ENCODE measurements around the gene TNFSF8.
A peak's percentile ranks its signal among the peaks of the same experiment; 100 is the strongest.

Gene TNFSF8

DNA sequence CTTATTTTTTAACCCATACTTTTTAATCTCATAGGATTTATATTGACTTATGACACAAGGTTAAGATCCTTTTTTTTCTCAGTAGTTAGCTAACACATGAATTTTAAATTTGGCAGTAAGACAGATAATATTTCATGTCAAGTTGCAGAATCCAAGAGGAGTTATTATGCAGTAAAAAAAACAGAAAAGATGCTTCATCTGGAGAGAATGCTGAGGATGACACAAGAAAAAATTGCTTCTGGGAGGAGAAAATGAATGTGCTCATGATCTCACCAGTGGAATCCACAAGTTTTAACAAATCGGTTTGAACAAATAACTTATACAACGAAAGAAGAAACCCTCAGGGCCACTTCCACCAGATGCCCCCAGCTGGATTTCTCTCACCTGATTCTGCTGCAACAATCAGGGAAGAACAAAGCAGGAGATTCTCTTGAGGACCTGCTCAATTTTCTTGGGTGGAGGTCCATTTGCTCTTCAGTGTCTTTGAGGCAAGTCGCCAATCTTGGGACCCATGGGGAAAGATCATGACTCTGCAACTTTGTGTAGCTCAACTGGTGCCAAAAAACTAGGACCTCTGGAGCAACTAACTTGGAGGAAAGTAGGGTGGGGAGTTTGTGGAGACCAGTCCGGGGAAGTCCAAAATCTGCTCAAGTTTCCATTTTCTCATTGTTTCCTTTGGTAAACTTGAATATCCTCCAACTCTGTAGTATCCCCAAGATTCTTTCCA, 74.0 kb downstream of the TNFSF8 start:
- no peak overlapping the region for H3K27ac Mint-ChIP-seq
- H3K36me3 Mint-ChIP-seq (ENCODE audit: low read depth), result no peaks in the 10 kb centered on the region
- H3K4me1 Mint-ChIP-seq, result peaks cover 22% of the 10 kb centered on the region
- H3K9me3 Mint-ChIP-seq, result peaks cover 5% of the 10 kb centered on the region
- H3K27me3 Mint-ChIP-seq, result no peaks in the 10 kb centered on the region
- H3K4me3 Mint-ChIP-seq, result no peak overlapping the region
- DNase-seq (no peak), ATAC-seq (no peak)

DNA sequence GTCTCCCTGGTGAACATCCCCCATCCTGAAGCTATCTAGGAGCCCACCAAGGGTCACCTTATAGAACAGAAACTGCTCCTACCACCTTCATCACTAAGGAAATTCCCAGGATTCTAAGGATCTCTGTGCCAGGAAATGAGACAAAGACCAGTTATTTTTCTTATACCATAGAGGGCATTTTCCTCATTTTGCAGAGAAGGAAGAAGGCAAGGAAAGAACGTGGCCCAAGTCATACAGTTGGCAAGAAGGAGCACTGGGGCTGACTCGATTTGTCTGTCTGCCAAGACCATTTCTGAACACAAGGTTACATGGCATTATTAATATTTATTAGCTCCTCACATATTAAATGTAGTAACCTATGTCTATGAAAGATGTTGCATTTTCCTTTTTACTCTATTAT, 74.9 kb downstream of the TNFSF8 start:
- Mint-ChIP-seq H3K4me1 (peaks cover 27% of the 10 kb centered on the region), H3K9me3 (peaks cover 9% of the 10 kb centered on the region), H3K27me3 (no peaks in the 10 kb centered on the region), H3K4me3 (no peak overlapping the region), H3K27ac (no peak overlapping the region), H3K36me3 (ENCODE audit: low read depth) (no peaks in the 10 kb centered on the region)
- ATAC-seq (no peak), DNase-seq (no peak)

DNA sequence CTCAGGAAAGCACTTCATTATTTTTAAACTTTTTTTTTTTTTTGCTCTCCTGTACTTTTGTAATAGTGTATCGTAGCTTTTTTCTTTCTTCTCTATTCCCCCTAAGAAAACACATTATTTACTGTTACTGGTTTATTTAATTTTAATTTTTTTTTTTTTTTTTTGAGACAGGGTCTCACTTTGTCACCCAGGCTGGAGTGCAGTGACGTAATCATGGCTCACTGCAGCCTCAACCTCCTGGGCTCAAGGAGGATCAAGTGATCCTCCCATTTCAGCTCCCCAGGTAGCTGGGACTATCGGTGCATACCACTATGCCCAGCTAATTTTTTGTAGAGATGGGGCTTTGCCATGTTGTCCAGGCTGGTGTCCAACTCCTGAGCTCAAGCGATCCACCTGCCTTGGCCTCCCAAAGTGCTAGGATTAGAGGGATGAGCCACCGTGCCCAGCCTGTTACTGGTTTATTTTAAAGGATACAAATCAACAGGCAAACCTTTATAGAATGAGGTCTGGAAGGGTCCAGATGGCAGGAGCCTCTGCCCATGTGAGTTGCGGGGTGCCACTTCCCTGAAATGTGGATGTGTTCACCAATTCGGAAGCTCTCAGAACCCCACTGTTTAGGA, 75.5 kb downstream of the TNFSF8 start:
- peaks cover 9% of the 10 kb centered on the region for H3K9me3 Mint-ChIP-seq
- DNase-seq (no peak), ATAC-seq (no peak)
- no peaks in the 10 kb centered on the region for H3K36me3 Mint-ChIP-seq (ENCODE audit: low read depth)
- no peak overlapping the region for H3K27ac Mint-ChIP-seq
- peaks cover 26% of the 10 kb centered on the region for H3K4me1 Mint-ChIP-seq
- H3K4me3 Mint-ChIP-seq, result no peak overlapping the region
- H3K27me3 Mint-ChIP-seq, result no peaks in the 10 kb centered on the region

DNA sequence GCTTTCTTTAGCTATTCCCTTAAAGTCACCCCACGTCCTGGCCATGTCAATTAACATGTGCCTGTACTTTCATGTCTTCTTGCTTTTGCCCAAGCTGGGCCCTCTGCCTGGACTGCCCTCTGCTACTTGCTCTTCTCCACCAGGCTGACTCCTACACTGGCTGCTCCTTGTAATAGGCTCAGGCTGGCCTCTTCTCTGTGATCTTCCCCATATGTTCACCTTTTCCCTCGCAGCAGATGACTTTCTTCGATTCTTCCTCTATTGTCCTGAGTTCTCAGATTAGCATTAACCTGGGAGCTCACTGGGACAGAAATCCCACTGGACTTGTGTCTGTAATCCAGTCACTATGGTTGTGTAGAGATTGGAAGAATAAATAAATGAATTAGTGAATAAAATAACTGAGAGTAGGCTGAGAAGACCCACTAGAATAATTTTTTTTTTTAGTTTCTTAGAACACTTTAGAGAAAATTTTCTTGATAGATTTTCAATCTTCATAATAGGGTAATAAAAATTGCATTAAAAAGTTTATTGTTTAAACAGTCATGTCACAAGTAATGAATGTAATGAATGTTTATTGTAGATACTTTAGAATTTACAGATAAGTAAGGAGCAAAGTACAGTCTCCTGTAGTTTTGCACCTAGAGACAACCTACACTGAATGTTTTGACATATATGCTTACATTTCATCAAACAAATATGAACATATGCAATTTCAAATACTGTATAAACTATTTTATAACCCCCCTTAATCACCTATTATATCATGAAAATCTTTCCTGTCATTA, 77.1 kb downstream of the TNFSF8 start:
- Mint-ChIP-seq H3K27me3 (no peaks in the 10 kb centered on the region), H3K9me3 (peaks cover 9% of the 10 kb centered on the region), H3K4me1 (peaks cover 32% of the 10 kb centered on the region), H3K36me3 (ENCODE audit: low read depth) (no peaks in the 10 kb centered on the region), H3K27ac (peak overlapping the region; percentile 12), H3K4me3 (no peak overlapping the region)
- DNase-seq (no peak), ATAC-seq (no peak)

DNA sequence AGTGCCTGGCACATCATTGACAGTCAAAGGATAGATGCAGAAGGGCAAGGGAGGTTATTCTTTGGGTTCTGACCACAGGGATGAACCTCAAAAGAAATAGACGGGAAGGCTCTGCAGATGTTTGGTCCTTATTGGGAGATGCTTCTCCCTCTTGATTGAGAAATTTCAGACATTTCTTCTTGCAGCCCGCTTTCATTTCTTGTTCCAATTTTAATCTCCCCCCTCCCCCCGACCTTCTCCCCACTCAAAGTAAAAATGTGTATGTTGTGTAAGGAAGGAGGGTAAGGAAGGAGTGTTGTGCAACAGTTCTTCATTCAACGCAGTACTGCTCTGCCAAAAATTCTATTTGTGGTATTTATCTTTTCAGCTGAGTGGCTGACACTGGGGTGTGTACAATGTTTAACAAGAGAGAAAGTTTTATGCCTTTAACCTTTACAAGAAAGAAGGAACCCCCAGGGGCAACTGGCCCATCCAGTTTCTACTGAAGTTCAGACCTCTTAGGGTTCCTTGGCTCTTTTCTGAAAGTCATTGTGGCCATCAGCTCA, 78.3 kb downstream of the TNFSF8 start:
- H3K27ac Mint-ChIP-seq, result no peak overlapping the region
- no peaks in the 10 kb centered on the region for H3K36me3 Mint-ChIP-seq (ENCODE audit: low read depth)
- H3K4me1 Mint-ChIP-seq, result peaks cover 32% of the 10 kb centered on the region
- H3K9me3 Mint-ChIP-seq, result peaks cover 6% of the 10 kb centered on the region
- DNase-seq (no peak), ATAC-seq (no peak)
- H3K27me3 Mint-ChIP-seq, result no peaks in the 10 kb centered on the region
- no peak overlapping the region for H3K4me3 Mint-ChIP-seq

DNA sequence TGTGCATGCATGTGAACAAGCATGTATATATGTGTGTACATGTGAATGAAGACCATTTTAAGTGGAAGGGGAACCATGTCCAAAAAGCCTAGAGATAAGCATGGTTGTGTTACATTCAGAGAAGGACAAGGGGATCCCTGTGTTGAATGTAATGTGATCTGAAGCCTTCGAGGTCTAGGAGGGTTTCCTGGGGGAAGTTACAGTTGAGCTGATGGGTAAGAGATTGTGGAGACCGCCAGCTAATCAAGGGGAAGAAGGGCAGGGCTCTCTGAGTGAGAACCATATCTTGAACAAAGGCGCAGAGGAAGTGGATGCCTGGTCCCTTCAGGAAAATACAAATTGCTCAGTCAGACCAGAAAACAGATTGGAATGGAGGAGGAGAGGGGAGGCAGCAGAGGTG, 79.1 kb downstream of the TNFSF8 start:
- no peaks in the 10 kb centered on the region for H3K27me3 Mint-ChIP-seq
- peaks cover 6% of the 10 kb centered on the region for H3K9me3 Mint-ChIP-seq
- no peak overlapping the region for H3K4me3 Mint-ChIP-seq
- peak overlapping the region; percentile 69 for H3K27ac Mint-ChIP-seq
- peaks cover 25% of the 10 kb centered on the region for H3K4me1 Mint-ChIP-seq
- DNase-seq (no peak), ATAC-seq (peak; percentile 34)
- H3K36me3 Mint-ChIP-seq (ENCODE audit: low read depth), result no peaks in the 10 kb centered on the region

All from activated naive CD8-positive, alpha-beta T cell treated with anti-CD3 and anti-CD28 coated beads, Interleukin-2, amount 50 U/mL, for 24 hours (primary cell).